B cell (primary cell): ENCODE results near the gene THSD4. TPM values are rescaled to one million over a fixed set of nuclear protein-coding genes. Genes with fewer than 3 reads are reported as not detected.

Source experiments
- ATAC-seq: fragments of 200-7000 bp; cut with Tn5 transposase; one replicate; pipeline ENCODE4 v1.10.0; 2021; ENCODE audit warnings: low read depth, mild to moderate bottlenecking, moderate number of reproducible peaks, moderate library complexity
- CTCF ChIA-PET: fragments of 350-600 bp; sonication (Branson Sonifier 250); formaldehyde crosslinking; loops from one replicate; lab custom pipeline; 2021; ENCODE audit warnings: antibody characterized with exemption, inconsistent platforms; lab: Charles Lee
- POLR2A ChIA-PET: fragments of 350-600 bp; sonication (Branson Sonifier 250); formaldehyde crosslinking; loops from one replicate; lab custom pipeline; 2021; ENCODE audit warnings: antibody characterized with exemption; lab: Charles Lee
- DNase-seq: peaks from one replicate; pipeline ENCODE4 v3.0.0; 2013
- H2AFZ ChIP-seq: 2 replicates; pipeline ENCODE4 v1.6.1; 2012; ENCODE audit warnings: mild to moderate bottlenecking, low read depth, low read length; ENCODE audit not compliant: insufficient read depth, poor library complexity, severe bottlenecking
- H3K27ac ChIP-seq, 2 donors: 1 replicate in 1 of 2; 2 replicates in 1 of 2; pipeline ENCODE4 v1.5.1; 2012 to 2013; ENCODE audit warnings: low read length in 2 of 2, mild to moderate bottlenecking in 2 of 2, moderate library complexity in 1 of 2
- H3K27me3 ChIP-seq, 4 experiments: fragments of 200-600 bp in 1 of 4; sonication (generic) in 1 of 4; replicated peaks in 1 of 4; 1 replicate in 2 of 4; 2 replicates in 2 of 4; pipeline versions ENCODE4 v1.6.1 to v1.7.0; 2013 to 2016; ENCODE audit warnings: low read length in 3 of 4, mild to moderate bottlenecking in 2 of 4, mixed read lengths in 1 of 4, moderate library complexity in 1 of 4; ENCODE audit not compliant: insufficient read depth in 4 of 4, control insufficient read depth in 3 of 4; ENCODE audit errors: control extremely low read depth in 1 of 4
- H3K36me3 ChIP-seq, 2 experiments: replicated peaks in 1 of 2; 1 replicate in 1 of 2; 2 replicates in 1 of 2; pipeline versions ENCODE4 v1.6.1 to v1.7.1; 2013; ENCODE audit warnings: low read length in 1 of 2; ENCODE audit not compliant: insufficient read depth in 2 of 2, control insufficient read depth in 1 of 2; ENCODE audit errors: control extremely low read depth in 1 of 2, extremely low read depth in 1 of 2
- H3K4me1 ChIP-seq, 2 donors: fragments of 200-600 bp in 1 of 2; sonication (generic) in 1 of 2; 1 replicate in 1 of 2; 2 replicates in 1 of 2; pipeline versions ENCODE4 v1.5.1 to v1.6.1; 2013 to 2017; ENCODE audit warnings: low read length in 2 of 2; ENCODE audit not compliant: control insufficient read depth in 2 of 2, insufficient read depth in 2 of 2
- H3K4me2 ChIP-seq: replicated peaks from 2 replicates; pipeline ENCODE3; 2012; ENCODE audit warnings: mild to moderate bottlenecking, low read depth, low read length; ENCODE audit not compliant: poor library complexity, severe bottlenecking
- H3K4me3 ChIP-seq, 5 experiments: fragments of 200-600 bp in 1 of 5; sonication (generic) in 1 of 5; 1 replicate in 3 of 5; 2 replicates in 2 of 5; pipeline versions ENCODE4 v1.5.1 to v1.7.0; 2011 to 2016; ENCODE audit warnings: low read length in 4 of 5, mild to moderate bottlenecking in 4 of 5, low read depth in 2 of 5, control low read depth in 1 of 5, moderate library complexity in 1 of 5; ENCODE audit not compliant: insufficient read depth in 1 of 5; ENCODE audit errors: control extremely low read depth in 1 of 5, extremely low read depth in 1 of 5
- H3K79me2 ChIP-seq: fragments of 200-600 bp; sonication (generic); one replicate; pipeline ENCODE4 v1.6.0; 2016; ENCODE audit warnings: low read length; ENCODE audit not compliant: control insufficient read depth, insufficient read depth
- H3K9ac ChIP-seq: fragments of 200-600 bp; sonication (generic); 2 replicates; pipeline ENCODE4 v1.6.1; 2017; ENCODE audit warnings: mild to moderate bottlenecking, low read length, moderate library complexity
- H3K9me3 ChIP-seq, 3 donors: one replicate each; pipeline versions ENCODE4 v1.6.1 to v1.7.1; 2013; ENCODE audit warnings: low read length in 2 of 3; ENCODE audit not compliant: control insufficient read depth in 2 of 3, insufficient read depth in 1 of 3; ENCODE audit errors: control extremely low read depth in 1 of 3
- H4K20me1 ChIP-seq: 2 replicates; pipeline ENCODE4 v1.6.0; 2012; ENCODE audit warnings: mild to moderate bottlenecking, low read length; ENCODE audit not compliant: insufficient read depth, control insufficient read depth, poor library complexity, severe bottlenecking
- H3K27ac Mint-ChIP-seq: one replicate; pipeline ENCODE4 v1.8.0; 2021; ENCODE audit warnings: mixed read lengths
- H3K27me3 Mint-ChIP-seq: one replicate; pipeline ENCODE4 v1.8.0; 2021; ENCODE audit warnings: mixed read lengths
- H3K4me1 Mint-ChIP-seq: one replicate; pipeline ENCODE4 v1.8.0; 2021; ENCODE audit warnings: mixed read lengths
- H3K4me3 Mint-ChIP-seq: one replicate; pipeline ENCODE4 v1.8.0; 2021; ENCODE audit warnings: mixed read lengths
- H3K9me3 Mint-ChIP-seq: one replicate; pipeline ENCODE4 v1.8.0; 2022; ENCODE audit warnings: mixed read lengths; ENCODE audit not compliant: insufficient read depth
- EZH2 ChIP-seq: IDR thresholded peaks from 2 replicates; pipeline ENCODE4 v1.6.1; 2012; ENCODE audit warnings: borderline replicate concordance, low read depth, mild to moderate bottlenecking, moderate library complexity, low read length; ENCODE audit not compliant: insufficient read depth, poor library complexity, severe bottlenecking
- WGBS: methylation state at CpG from one replicate; pipeline ENCODE4 v1.1.5; 2013; ENCODE audit warnings: missing lambda C conversion rate; ENCODE audit not compliant: insufficient coverage; 5-methylcytosine and 5-hydroxymethylcytosine counted together
- intact Hi-C: fragments of 100-400 bp; cut with micrococcal nuclease; formaldehyde crosslinking; loops from one replicate; pipeline ENCODE4 v1.10.0; 2022
- polyA plus RNA-seq: library from polyadenylated mRNA; depleted of rRNA; stranded (reverse); fragments of >200 nt; gene quantifications from 2 replicates; pipeline ENCODE4 v1.2.3, GENCODE V29; 2012
- total RNA-seq, 2 donors: library from RNA; stranded (reverse); fragments of 120-200 nt in 1 of 2; gene quantifications; 1 replicate in 1 of 2; 2 replicates in 1 of 2; pipeline versions ENCODE4 v1.2.3 to v1.2.4, GENCODE V29; 2013 to 2022
- TF ChIP-seq, protein P1 (sequence below): fragments of 200-600 bp; IDR thresholded peaks from one replicate; pipeline ENCODE4 v1.8.0; 2022; ENCODE audit warnings: antibody characterized with exemption, mild to moderate bottlenecking

Gene THSD4
- total and polyA plus RNA-seq, 2 donors (not counting 1 experiment from before 2014, with no cell fraction given) = not detected

DNA sequence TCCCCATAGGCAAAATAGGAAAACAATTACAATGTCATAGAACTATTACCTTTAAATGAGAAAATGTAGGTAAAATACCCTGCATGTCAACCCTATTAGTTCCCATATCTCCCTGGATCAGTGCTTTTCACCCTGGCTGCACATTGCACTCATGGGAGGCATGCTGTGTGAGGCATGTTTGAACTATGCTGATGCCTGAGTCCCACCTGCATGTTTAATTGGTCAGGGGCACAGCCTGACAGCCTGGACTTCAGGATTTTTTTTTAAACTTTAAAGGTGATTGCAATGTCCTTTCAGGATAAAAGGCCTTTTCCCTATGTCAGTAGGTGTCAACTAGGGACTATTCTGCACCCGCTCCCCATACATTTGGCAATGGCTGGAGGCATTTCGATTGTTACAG, 559.1 kb downstream of the THSD4 start:
- H3K4me1 Mint-ChIP-seq = no peaks in the 10 kb centered on the region
- no peak overlapping the region for H3K4me3 Mint-ChIP-seq
- no peaks in the 10 kb centered on the region for H3K9me3 ChIP-seq
- no peaks in the 10 kb centered on the region for H3K27me3 ChIP-seq
- ATAC-seq = no peak
- H3K4me3 ChIP-seq = no peak overlapping the region
- no peak for DNase-seq
- intact Hi-C loops = no loop called here
- no peaks in the 10 kb centered on the region for H4K20me1 ChIP-seq
- CTCF ChIA-PET = no interaction called here
- H3K36me3 ChIP-seq = no peaks in the 10 kb centered on the region
- no peaks in the 10 kb centered on the region for H3K79me2 ChIP-seq
- no peak overlapping the region for H3K4me2 ChIP-seq
- no peak for TF ChIP-seq EZH2
- TF ChIP-seq, protein P1, sequence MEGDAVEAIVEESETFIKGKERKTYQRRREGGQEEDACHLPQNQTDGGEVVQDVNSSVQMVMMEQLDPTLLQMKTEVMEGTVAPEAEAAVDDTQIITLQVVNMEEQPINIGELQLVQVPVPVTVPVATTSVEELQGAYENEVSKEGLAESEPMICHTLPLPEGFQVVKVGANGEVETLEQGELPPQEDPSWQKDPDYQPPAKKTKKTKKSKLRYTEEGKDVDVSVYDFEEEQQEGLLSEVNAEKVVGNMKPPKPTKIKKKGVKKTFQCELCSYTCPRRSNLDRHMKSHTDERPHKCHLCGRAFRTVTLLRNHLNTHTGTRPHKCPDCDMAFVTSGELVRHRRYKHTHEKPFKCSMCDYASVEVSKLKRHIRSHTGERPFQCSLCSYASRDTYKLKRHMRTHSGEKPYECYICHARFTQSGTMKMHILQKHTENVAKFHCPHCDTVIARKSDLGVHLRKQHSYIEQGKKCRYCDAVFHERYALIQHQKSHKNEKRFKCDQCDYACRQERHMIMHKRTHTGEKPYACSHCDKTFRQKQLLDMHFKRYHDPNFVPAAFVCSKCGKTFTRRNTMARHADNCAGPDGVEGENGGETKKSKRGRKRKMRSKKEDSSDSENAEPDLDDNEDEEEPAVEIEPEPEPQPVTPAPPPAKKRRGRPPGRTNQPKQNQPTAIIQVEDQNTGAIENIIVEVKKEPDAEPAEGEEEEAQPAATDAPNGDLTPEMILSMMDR = no peak
- POLR2A ChIA-PET = no interaction called here
- H3K27ac ChIP-seq = no peak overlapping the region
- H3K27me3 Mint-ChIP-seq = peaks cover 28% of the 10 kb centered on the region
- 100% methylated on average over 1 of the region's 2 CpGs for WGBS
- H3K4me1 ChIP-seq = no peaks in the 10 kb centered on the region
- no peak overlapping the region for H3K27ac Mint-ChIP-seq
- no peak overlapping the region for H3K9ac ChIP-seq
- no peak overlapping the region for H2AFZ ChIP-seq
- H3K9me3 Mint-ChIP-seq = no peaks in the 10 kb centered on the region

DNA sequence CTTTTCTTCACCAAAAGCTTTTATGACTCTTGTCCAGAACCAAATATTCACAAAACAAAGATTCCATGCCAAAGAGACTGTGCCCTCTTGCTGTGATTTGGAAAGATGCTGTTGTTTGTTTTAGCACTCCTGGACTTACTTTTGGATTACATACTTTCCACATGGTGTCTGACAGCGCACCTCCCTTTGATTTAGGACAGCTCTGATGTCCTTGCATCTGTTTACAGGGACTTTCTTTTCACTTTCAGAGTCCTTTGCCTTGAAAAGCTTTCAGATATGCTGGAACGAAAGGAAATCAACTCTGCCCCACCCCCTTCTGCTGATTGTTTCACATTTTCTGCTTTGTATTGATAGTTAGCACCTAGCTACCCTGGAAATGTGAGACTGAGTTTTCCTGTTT, 562.1 kb downstream of the THSD4 start:
- no peaks in the 10 kb centered on the region for H3K9me3 Mint-ChIP-seq
- 100% methylated on average over 1 of the region's 2 CpGs for WGBS
- no peak overlapping the region for H3K4me3 Mint-ChIP-seq
- Histone ChIP-seq H3K4me3 (no peak overlapping the region), H4K20me1 (no peaks in the 10 kb centered on the region), H3K36me3 (no peaks in the 10 kb centered on the region), H3K9me3 (no peaks in the 10 kb centered on the region), H3K9ac (no peak overlapping the region), H2AFZ (no peak overlapping the region), H3K27ac (no peak overlapping the region), H3K4me2 (no peak overlapping the region), H3K79me2 (no peaks in the 10 kb centered on the region), H3K27me3 (no peaks in the 10 kb centered on the region), H3K4me1 (no peaks in the 10 kb centered on the region)
- ChIA-PET CTCF (no interaction called here), POLR2A (no interaction called here)
- ATAC-seq = no peak
- H3K27me3 Mint-ChIP-seq = peaks cover 27% of the 10 kb centered on the region
- H3K4me1 Mint-ChIP-seq = no peaks in the 10 kb centered on the region
- no peak for DNase-seq
- intact Hi-C loops = no loop called here
- H3K27ac Mint-ChIP-seq = no peak overlapping the region
- TF ChIP-seq, protein P1 = no peak
- no peak for TF ChIP-seq EZH2
